Measurements from ENCODE around the gene HECTD1. TPM values are rescaled to one million over a fixed set of nuclear protein-coding genes. Genes with fewer than 3 reads are reported as not detected.

The HECTD1 gene
- total and polyA plus RNA-seq, 9 of the 15 experiments (the other 6 are each of a cell fraction or from before 2014, with no cell fraction given) = 27.9 to 111 (median 78.1) TPM

DNA sequence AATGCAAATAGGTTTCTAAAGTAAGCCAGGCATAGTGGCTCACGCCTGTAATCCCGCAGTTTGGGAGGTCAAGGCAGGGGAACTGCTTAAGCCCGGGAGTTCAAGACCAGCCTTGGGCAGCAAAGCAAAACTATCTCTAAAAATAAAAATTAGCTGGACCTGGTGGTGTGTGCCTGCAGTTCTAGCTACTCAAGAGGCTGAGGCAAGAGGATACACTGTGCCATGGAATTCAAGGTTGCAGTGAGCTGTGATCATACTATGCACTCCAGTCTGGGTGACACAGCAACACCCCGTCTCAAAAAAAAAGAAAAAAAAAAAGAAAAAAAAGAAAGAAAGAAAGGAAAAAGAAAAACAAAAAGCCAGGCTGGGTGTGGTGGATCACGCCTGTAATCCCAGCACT lies 46.3 kb downstream of the HECTD1 start:
- no peak overlapping the region for H3K4me2 ChIP-seq (ENCODE audit: insufficient read depth, low read length)
- H3K36me3 ChIP-seq (ENCODE audit: control insufficient read depth, insufficient read depth, low read length) = peaks cover 70% of the 10 kb centered on the region
- H3K27me3 ChIP-seq (ENCODE audit: control insufficient read depth in 2 of 2, insufficient read depth in 2 of 2, low read length in 2 of 2) = no peaks in the 10 kb centered on the region
- no peaks in the 10 kb centered on the region for H3K79me2 ChIP-seq (ENCODE audit: control insufficient read depth, insufficient read depth, low read length)
- no peaks in the 10 kb centered on the region for H3K9me3 ChIP-seq (replicated peaks; ENCODE audit: control insufficient read depth, insufficient read depth, low read depth, low read length)
- no TSS peak for BruUV-seq (replicated peaks)
- no peak overlapping the region for H3K4me3 ChIP-seq
- FAIRE-seq (no peak), ATAC-seq (no peak), DNase-seq (ENCODE audit: extremely low read depth in 1 of 4, low spot score in 3 of 4) (no peak)
- intact Hi-C loops (cut with micrococcal nuclease) (no loop called here), in situ Hi-C loops (cut with MboI) (no loop called here)
- no peak overlapping the region for H3K27ac ChIP-seq (ENCODE audit: extremely low read depth, low read depth, low read length)
- no peaks in the 10 kb centered on the region for H4K20me1 ChIP-seq (replicated peaks; ENCODE audit: control insufficient read depth, insufficient read depth, low read length)
- ChIA-PET CTCF (ENCODE audit: low intra/inter-chr PET ratio) (no interaction called here), POLR2A (no interaction called here)
- H3K9ac ChIP-seq (ENCODE audit: insufficient read depth in 1 of 2, low read depth in 2 of 2, low read length in 2 of 2) = no peak overlapping the region
- H2AFZ ChIP-seq (ENCODE audit: low read depth, low read length) = no peak overlapping the region
- no peak for TF ChIP-seq SREBF2 (CRISPR knock-in tag; IDR thresholded peaks at IDR 0.05)
- TF ChIP-seq PCBP1 (IDR thresholded peaks at IDR 0.05; ENCODE audit: low read depth, low read length, poor library complexity, severe bottlenecking) = no peak
- TF ChIP-seq ZNF224 (CRISPR knock-in tag; IDR thresholded peaks at IDR 0.05) = no peak
- TF ChIP-seq ZNF444 (CRISPR knock-in tag; IDR thresholded peaks at IDR 0.05) = no peak
- TF ChIP-seq GATAD2B (IDR thresholded peaks at IDR 0.05; ENCODE audit: borderline replicate concordance) = no peak
- TF ChIP-seq MEF2D (tag; conservative IDR thresholded peaks at IDR 0.05; ENCODE audit: low read depth) = no peak
- no peak for TF ChIP-seq XRCC4 (IDR thresholded peaks at IDR 0.05; ENCODE audit: extremely low read depth, insufficient read depth, insufficient read length)
- no peak for TF ChIP-seq ILK (tag; IDR thresholded peaks at IDR 0.05; ENCODE audit: borderline replicate concordance, low read depth)
- TF ChIP-seq HNRNPK (IDR thresholded peaks at IDR 0.05; ENCODE audit: low read depth, low read length, poor library complexity, severe bottlenecking) = no peak
- 100% methylated on average over 3 of the region's 5 CpGs for WGBS (ENCODE audit: insufficient coverage, low coverage, missing lambda C conversion rate)
- H3K9me1 ChIP-seq (ENCODE audit: control insufficient read depth, insufficient read depth, low read length) = no peaks in the 10 kb centered on the region
- no peaks in the 10 kb centered on the region for H3K4me1 ChIP-seq (replicated peaks in 1 of 2; ENCODE audit: control insufficient read depth in 2 of 2, insufficient read depth in 2 of 2, low read length in 2 of 2)

All from K562 (cell line).